SK-N-MC (cell line): ENCODE measurements around the gene HRH3.

Experiments used
- DNase-seq: peaks from one replicate; pipeline ENCODE4 v3.0.0-alpha.2; 2011; ENCODE audit warnings: low read depth, low spot score
- H3K27ac ChIP-seq: fragments of 200-600 bp; sonication (generic); 2 replicates; pipeline ENCODE4 v1.5.1; 2016; ENCODE audit warnings: mixed run types
- H3K36me3 ChIP-seq: fragments of 200-600 bp; sonication (generic); 2 replicates; pipeline ENCODE4 v1.6.1; 2017; ENCODE audit warnings: antibody characterized with exemption, low read length, mixed read lengths; ENCODE audit not compliant: insufficient read depth
- H3K4me3 ChIP-seq: fragments of 200-600 bp; sonication (generic); 2 replicates; pipeline ENCODE4 v1.5.1; 2016
- H3K9ac ChIP-seq: fragments of 200-600 bp; sonication (generic); 2 replicates; pipeline ENCODE4 v1.8.0; 2017; ENCODE audit warnings: mixed run types, mixed read lengths; ENCODE audit not compliant: insufficient read length
- H3K9me3 ChIP-seq: fragments of 200-600 bp; sonication (generic); 2 replicates; pipeline ENCODE4 v1.6.1; 2017; ENCODE audit warnings: low read depth, mild to moderate bottlenecking, antibody characterized with exemption, low read length, moderate library complexity, mixed read lengths
- EZH2 ChIP-seq: fragments of 200-600 bp; sonication (generic); IDR thresholded peaks from one replicate; pipeline ENCODE4 v1.6.1; 2017; ENCODE audit warnings: antibody characterized with exemption
- FOXP2 ChIP-seq: optimal IDR thresholded peaks from 2 replicates; pipeline ENCODE3; 2011; ENCODE audit warnings: mild to moderate bottlenecking, moderate library complexity; ENCODE audit not compliant: insufficient read depth; ENCODE audit errors: extremely low read length, control extremely low read depth
- POLR2AphosphoS5 ChIP-seq: IDR thresholded peaks from 2 replicates; pipeline ENCODE4 v1.6.1; 2012; ENCODE audit warnings: mild to moderate bottlenecking, low read depth, low read length, borderline replicate concordance

HRH3 gene

DNA sequence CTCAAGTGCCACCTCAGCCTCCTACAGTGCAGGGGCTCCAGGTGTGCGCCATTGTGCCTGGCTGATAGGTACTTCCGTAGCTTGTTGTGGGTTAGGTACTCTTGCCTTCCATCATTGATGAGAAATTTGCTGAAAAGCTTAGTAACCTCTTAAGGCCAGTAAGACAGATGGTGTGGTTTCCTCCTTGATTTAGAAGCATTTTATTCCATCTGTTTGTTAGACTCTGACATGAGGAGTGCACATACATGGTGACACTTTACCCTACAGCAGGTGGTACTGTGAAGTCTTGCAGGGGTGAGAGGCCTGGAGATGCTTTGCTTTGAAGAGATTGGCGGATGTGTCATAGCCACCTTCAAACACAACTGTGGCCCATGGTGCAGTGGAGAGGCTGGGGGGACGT lies 52.0 kb downstream of the HRH3 start:
- Histone ChIP-seq H3K9ac (no peak overlapping the region), H3K27ac (no peak overlapping the region), H3K4me3 (no peak overlapping the region), H3K9me3 (no peaks in the 10 kb centered on the region), H3K36me3 (peaks cover 20% of the 10 kb centered on the region; the same call in 1 of the 2 replicates)
- DNase-seq, result no peak
- TF ChIP-seq FOXP2 (no peak), POLR2AphosphoS5 (no peak), EZH2 (no peak)

DNA sequence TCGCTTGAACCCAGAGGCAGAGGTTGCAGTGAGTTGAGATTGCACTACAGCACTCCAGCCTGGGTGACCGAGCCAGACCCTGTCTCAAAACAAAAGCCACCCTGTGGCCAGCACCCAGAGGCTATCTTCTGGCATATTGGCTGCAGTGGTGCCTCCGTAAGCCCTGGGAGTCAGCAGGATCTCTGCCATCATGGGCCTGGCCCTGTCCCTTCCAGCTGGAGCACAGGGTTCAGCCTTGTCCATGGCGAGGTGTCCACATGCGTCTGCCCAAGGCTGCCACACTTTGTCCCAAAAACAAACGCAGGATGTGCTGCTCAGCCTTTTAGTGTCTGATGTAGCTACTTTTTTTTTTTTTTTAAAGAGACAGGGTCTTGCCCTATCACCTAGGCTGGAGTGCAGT lies 52.6 kb downstream of the HRH3 start:
- no peak overlapping the region for H3K27ac ChIP-seq
- TF ChIP-seq POLR2AphosphoS5, result no peak
- no peak for TF ChIP-seq EZH2
- TF ChIP-seq FOXP2, result no peak
- DNase-seq, result no peak
- H3K4me3 ChIP-seq, result no peak overlapping the region
- H3K9me3 ChIP-seq, result no peaks in the 10 kb centered on the region
- H3K36me3 ChIP-seq, result peaks cover 23% of the 10 kb centered on the region; the same call in 1 of the 2 replicates
- H3K9ac ChIP-seq, result no peak overlapping the region

DNA sequence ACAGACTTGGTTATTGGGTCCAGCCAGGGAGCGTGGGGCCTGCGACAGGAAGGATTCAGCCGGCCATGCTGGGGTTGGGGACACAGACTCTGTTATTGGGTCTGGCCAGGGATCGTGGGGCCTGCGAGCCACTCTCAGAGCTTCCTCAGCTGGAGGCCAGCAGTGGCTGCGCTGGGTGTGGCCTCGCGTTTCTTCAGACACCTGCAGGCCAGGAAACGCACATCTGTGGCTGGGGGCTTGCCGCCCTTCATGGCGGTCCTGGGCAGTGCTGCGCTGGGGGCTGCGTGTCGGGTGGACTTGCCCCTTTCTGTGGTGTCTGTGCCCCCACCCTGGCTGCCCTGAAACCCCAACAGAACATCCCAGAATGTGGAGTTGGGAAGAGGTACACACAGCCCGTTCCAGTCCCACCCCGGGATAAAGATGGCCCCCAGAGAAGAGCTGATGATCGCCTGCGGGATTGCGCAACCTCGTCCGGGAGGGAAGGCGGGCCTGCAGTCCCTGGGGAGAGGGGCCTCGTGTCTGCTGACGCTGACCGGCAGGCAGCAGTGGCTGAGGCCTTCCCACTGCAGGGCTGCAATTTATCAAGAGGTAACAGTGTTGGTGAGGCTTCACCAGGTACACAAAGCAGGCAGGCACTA lies 54.2 kb downstream of the HRH3 start:
- peaks cover 27% of the 10 kb centered on the region; the same call in 1 of the 2 replicates for H3K36me3 ChIP-seq
- no peak for DNase-seq
- no peak overlapping the region for H3K4me3 ChIP-seq
- no peak overlapping the region for H3K27ac ChIP-seq
- no peak overlapping the region for H3K9ac ChIP-seq
- no peak for TF ChIP-seq EZH2
- no peak for TF ChIP-seq POLR2AphosphoS5
- TF ChIP-seq FOXP2, result no peak
- no peaks in the 10 kb centered on the region for H3K9me3 ChIP-seq
